Measurements from ENCODE around the gene ZKSCAN1.
"Not testable (repeated sequence)": the region's sequence is repeated elsewhere in the genome, so short reads cannot be mapped to it uniquely, and the experiment has no call there.

The ZKSCAN1 gene

DNA sequence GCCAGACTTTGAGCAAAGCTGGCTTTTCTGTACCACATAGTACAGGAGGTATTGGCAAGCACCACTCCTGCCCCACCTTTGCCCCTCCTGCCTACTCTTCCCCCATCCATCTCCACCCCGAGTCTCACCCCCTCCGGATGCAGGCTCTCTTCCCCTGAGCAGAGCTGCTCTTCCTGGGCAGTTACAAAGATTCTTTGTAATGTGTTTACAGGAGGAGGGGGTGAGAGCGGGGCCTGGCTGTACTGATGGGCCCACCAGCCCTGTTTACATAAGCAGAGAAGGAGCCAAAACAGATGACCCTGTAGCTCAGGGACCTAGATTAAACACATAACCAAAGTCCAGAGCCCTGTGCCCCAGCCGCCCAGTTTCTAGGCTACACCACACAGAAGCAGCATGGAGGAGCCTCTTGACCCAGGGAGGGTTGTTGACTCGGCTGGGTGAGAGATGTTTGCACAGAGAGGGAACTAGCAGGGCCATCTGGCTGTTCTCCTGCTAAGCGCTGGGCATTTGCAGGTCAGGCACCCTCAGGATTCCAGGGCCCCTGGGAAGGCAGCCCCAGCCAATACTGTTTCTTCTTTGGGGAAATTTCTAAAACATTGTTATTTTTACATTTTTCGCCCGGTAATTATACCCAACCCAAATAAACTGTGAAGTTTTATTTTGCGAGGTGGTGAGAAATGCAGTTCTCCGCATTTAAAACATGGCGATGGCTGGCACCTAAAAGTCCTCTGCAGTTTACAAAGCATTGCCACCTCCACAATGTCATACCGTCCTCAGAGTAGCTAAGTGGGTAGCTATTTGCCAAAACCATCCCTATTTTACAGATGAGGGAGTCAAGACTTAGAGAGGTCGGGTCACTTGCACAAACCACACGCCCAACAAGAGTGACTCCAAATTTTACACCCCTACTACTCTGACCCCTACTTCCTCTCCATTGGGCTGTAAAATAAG is 11.4 kb upstream of the ZKSCAN1 start:
- DNase-seq: no peak

DNA sequence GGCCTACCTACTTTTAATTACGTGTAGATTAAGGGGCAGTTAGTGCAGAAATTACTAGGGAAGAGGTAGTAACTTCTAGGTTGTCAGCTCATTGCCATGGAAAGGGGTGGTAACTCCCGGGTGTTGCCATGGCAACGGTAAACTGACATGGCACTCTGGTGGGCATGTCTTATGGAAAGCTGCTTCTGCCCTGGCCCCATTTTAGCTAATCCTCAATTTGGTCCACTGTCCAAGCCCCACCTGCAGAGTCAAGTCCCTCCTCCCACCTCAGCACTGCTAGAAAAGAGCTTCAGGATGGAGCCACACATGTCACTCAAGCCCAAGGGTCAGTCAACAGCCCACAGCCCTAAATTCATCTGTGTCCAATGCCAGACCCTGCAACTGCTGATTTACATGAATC is 7.5 kb upstream of the ZKSCAN1 start:
- DNase-seq: no peak

DNA sequence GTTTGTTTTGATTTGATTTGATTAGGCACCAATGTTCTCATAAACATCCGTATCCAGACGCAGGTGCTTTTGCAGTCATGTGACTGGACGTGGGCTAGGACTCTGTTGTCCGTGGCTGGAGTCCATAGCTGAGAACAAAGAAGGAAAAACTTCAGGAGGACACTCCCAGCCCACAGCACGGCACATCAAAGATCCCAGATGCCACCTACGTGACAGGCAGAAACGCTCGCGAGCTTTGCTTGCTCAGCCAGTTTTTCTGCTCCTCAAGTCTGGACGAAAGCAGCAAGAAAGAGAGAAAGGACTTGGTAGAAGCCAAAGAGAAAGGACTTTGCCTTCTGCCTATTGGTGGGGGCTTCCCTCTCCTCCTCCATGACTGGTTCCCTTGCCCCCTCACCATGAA is 6.9 kb upstream of the ZKSCAN1 start:
- DNase-seq: no peak

DNA sequence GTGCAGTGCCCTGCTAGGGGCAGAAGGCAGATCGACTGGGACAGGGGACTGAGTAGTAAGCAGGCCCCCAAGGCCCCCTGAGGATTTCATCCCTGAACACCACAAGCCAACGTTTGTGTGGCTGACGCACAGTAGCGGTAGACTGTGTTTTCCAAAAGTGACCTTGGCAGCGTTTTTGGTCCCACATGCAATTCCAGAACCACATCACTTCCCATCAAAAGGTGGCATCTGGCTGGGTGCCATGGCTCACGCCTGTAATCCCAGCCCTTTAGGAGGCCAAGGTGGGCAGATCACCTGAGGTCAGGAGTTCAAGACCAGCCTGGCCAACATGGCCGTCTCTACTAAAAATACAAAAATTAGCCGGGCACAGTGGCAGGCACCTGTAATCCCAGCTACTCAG is 5.4 kb upstream of the ZKSCAN1 start:
- not testable (repeated sequence) for DNase-seq

DNA sequence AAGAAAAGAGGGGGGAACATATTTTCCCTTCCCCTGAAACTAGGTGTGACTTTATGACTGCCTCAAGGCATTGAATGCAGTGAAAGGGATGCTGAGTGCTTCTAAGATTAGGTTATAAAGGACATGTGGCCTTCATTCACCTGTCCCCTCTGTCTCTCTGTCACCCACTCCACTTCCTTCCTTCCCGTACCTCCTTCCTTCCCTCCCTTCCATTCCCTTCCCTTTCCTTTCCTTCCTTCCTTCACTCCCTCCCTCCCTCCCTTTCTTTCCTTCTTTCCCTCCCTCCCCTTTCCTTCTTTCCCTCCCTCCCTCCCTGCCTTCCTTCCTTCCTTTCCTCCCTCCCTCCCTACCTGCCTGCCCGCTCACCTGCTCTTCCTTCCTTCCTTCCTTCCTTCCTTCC is 4.5 kb upstream of the ZKSCAN1 start:
- no peak for DNase-seq

DNA sequence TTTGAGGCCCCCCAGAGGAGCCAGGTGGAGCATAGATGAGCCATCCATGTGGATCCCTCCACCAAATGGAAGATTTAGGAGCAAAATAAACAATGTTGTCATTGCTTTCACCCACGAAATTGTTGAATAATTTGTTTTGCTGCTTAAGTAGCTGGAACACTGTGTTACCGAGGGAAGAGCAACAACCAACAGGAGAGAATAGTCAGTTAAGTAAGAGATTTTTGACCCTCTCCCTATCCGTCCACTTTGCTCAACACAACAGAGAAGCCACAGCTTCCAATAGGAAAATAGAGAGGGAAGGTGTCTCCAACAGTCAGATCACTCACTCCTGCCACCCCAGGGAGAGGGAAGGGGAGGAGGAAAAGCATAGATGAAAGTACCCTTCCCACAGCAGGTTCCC is 3.9 kb upstream of the ZKSCAN1 start:
- DNase-seq: no peak

DNA sequence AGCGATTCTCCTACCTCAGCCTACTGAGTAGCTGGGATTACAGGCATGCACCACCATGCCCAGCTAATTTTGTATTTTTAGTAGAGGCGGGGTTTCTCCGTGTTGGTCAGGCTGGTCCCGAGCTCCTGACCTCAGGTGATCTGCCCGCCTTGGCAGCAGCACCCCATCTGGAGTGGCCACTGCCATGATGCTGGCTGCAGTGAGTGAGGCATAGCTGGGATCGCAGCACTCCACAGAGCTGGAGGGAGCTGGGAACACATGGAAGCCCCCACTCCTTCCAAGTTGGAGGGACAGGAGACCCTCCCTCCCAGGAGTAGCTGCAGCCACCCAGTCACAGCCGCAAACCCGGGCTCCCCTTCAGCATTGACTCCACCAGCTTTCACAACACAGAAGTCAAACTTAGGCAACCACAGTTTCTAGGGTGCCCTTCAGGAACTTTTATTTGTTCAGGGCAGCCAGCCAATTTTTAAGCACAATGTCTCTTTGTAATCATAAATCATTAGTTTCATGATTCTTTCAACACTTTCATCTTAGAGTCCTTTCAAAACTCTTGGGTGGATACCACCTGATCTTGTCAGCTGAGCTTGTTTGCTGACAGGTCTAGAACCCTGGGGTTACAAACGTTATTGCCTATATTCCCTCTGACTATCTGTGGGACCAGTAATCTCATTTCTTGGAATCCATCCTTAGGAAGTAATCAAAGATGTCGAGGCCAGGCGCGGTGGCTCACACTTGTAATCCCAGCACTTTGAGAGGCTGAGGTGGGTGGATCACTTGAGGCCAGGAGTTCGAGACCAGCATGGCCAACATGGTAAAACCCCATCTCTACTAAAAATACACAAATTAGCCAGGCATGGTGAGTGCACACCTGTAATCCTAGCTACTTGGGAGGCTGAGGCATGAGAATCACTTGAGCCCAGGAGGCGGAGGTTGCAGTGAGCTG is 2.7 kb upstream of the ZKSCAN1 start:
- DNase-seq: not testable (repeated sequence)

DNA sequence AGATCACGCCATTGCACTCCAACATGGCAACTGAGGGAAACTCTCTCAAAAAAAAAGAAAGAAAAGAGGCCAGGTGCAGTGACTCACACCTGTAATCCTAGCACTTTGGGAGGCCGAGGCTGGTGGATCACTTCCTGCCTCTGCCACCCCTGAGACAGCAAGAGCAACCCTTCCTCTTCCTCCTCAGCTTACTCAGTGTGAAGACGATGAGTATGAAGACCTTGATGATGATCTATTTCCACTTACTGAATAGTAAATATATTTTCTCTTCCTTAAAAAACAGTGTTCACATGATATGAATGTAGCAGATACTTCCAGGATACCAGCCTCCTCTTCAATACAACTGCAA is 2.1 kb upstream of the ZKSCAN1 start:
- DNase-seq: no peak

DNA sequence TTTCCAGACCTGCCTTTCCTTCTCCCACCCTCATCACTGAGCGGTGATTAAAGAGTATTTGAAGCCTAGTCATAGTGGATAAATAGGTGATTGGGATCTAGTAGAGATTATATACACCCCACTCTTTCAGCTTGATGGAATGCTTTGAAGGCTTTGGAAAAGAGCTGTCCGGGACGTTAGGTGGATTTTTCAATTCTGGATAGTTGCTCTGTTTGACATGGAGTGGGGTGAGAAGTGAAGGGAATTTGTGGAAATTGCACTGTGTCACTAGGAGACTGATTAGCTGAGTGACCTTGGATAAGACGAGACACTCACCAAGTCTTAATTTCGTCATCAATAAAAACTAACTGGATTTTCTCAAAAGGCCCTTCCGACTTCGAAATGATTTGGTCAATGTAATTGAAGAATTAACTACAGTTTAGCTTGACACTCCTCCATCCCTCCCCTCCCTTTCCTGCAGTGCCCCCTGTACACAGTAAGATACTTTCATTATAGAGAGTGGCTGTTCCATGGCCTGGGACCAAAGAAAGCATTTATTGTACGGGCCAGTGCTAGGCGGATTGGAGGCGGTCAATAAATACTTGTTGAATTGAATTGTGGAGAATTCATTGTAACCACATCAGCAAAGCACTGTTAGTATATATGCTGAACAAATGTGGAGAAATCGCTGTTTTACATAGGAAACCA is 962 bp downstream of the ZKSCAN1 start:
- DNase-seq: no peak

DNA sequence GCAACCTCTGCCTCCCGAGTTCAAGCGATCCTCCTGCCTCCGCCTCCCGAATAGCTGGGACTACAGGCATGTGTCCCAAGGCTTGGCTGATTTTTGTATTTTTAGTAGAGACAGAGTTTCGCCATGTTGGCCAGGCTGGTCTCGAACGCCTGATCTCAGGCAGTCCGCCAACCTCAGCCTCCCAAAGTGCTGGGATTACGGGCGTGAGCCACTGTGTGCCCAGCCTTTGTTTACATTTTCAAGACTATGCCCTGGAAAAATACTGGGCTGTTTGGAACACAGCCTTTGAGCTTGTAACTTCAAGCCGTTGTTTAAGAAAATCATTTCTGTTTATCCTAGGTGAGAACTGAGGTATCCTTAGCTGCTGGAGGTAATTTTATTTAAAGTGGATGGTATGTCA is 1.9 kb downstream of the ZKSCAN1 start:
- no peak for DNase-seq

DNA sequence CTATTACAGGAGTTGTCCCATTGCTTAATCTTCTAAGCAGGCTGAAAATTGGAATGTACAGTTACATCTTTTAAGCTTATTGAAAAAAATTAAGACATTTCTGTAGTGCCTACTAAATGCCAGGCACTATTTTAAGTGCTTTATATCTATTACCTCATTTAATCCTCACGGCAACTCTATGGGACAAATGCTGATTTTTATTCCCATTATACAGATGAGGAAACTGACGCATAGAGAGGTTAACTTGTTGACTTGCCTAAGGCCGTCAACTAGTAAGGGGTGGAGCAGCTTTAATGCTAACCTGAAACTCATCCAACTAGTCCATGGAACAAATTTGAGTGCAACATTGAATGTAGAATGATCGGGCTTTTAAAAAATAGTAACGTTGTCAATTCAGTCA is 2.5 kb downstream of the ZKSCAN1 start:
- DNase-seq: no peak

DNA sequence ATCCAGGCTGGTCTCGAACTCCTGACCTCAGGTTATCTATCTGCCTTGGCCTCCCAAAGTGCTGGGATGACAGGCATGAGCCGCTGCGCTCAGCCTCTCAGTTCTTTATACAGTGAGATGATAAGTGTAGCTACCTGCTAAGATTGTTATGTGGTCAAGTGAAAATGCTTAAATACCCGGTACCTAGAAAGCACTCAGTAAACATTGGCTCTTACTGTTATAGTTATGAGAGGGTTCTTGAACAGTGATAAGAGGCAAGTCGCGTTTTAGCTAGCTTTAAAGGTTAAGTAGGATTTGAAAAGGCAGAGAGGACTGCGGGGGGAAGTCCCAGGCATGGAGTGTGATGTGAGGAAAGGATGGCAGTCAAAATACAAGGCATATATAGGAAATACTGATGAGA is 4.5 kb downstream of the ZKSCAN1 start:
- peak; percentile 49 for DNase-seq

DNA sequence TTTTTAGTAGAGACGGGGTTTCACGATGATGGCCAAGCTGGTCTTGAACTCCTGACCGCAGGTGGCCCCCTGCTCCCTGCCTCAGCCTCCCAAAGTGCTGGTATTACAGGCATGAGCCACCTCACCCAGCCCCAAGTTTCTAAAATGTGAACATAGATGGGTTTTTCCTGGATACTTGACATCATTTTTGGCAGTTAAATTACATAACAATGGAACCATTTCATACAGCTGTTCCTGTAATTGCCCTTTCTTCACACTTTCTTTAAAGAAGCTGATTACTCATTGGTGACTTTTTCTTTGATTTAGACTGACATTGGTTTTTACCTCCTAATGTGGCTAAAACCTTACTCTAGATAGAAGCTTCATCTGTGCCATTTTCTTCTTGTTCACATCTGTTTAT is 5.9 kb downstream of the ZKSCAN1 start:
- no peak for DNase-seq

DNA sequence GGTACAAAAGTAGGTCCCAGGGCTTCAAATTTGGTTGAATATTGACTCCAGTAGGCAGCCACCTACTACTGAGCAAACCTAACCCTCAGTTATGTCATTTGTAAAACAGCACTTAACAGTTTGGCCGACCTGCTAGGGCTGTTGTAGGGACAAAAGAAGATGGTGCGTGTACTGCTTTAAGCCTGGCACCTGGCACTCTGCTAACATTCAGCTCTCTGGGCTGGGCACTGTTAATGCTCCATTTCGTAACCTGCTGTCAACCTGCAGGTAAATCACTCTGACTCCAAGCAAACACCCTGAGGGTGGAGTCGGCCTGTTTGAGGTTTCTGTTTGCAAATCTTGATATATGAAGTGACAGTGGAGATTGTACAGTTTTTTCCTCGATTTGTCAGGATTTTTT is 7.2 kb downstream of the ZKSCAN1 start:
- no peak for DNase-seq

DNA sequence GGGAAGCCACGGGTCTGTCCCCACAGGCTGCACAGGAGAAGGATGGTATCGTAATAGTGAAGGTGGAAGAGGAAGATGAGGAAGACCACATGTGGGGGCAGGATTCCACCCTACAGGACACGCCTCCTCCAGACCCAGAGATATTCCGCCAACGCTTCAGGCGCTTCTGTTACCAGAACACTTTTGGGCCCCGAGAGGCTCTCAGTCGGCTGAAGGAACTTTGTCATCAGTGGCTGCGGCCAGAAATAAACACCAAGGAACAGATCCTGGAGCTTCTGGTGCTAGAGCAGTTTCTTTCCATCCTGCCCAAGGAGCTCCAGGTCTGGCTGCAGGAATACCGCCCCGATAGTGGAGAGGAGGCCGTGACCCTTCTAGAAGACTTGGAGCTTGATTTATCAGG is 8.1 kb downstream of the ZKSCAN1 start:
- DNase-seq: no peak

DNA sequence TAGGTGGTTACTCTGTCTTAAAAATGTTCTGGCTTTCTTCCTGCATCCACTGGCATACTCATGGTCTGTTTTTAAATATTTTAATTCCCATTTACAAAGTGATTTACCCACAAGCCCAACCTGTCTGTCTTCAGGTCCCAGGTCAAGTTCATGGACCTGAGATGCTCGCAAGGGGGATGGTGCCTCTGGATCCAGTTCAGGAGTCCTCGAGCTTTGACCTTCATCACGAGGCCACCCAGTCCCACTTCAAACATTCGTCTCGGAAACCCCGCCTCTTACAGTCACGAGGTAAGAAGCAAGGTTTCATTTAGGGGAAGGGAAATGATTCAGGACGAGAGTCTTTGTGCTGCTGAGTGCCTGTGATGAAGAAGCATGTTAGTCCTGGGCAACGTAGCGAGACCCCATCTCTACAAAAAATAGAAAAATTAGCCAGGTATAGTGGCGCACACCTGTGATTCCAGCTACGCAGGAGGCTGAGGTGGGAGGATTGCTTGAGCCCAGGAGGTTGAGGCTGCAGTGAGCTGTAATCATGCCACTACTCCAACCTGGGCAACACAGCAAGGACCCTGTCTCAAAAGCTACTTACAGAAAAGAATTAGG is 8.7 kb downstream of the ZKSCAN1 start:
- no peak for DNase-seq

DNA sequence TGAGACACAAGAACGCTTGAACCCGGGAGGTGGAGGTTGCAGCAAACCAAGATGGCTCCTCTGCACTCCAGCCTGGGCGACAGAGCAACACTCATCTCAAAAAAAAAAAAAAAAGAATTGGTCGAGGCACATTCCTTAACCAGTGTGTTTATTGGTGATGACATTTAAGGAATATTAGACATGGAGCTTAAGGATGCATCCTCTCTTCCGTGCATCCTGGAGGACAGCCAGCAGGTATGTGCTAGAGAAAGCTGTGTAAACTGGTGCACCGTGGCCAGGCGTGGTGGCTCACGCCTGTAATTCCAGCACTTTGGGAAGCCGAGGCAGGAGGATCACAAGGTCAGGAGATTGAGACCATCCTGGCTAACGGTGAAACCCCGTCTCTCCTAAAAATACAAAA is 11.8 kb downstream of the ZKSCAN1 start:
- DNase-seq: no peak

DNA sequence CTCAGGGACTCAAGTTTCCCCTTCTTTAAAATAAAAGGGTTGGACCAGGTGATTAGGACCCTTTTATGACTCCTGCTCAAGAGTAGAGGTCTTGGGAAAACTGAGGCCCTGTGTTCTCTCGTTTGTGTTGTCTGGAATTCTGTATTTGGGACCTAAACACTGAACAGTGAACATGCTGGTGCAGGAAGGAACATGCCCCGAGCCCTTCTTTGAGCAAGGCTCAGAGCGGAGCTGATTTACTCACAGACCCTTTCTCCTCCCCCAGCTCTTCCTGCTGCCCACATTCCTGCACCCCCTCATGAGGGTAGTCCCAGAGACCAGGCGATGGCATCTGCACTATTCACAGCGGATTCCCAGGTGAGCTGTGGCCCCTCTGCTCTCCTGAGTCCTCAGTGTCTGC is 14.2 kb downstream of the ZKSCAN1 start:
- DNase-seq: no peak

DNA sequence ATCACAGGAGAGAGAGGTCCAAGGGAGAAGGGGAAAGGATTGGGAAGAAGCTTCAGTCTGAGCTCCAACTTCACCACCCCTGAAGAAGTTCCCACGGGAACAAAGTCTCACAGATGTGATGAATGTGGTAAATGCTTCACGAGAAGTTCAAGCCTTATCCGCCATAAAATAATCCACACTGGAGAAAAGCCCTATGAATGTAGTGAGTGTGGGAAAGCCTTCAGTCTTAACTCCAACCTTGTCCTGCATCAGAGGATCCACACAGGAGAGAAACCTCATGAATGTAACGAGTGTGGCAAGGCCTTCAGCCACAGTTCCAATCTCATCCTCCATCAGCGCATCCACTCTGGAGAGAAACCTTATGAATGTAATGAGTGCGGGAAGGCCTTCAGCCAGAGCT is 18.1 kb downstream of the ZKSCAN1 start:
- DNase-seq: no peak

DNA sequence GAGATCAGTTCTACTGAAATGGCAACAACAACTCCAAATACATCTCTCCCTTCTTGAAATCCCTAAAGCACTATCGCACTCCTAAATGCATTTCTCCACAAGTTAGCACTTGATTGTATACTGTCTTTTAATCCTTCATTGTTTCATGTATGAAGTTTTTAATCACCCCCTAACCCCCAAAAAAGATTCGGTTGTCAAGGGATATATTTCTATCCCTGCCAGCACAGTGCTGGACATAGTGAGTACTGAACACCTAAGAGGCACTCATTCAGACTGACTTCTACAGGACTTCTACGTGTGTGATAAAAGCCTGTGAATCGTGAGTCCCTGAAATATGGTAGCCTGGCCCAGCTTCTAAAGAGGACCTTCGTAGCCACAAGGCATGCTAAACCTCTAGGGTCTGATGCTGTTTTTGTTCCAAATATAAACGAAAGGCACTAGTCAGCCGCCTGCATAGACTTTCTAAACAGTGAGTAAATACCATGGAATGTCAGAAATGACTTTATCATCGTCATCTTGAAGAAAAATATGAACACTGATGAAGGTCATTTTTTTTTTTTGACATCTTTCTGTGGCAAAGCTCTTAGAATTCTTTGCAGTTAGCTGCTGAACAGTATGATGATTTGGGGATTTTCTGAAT is 19.6 kb downstream of the ZKSCAN1 start:
- no peak for DNase-seq

DNA sequence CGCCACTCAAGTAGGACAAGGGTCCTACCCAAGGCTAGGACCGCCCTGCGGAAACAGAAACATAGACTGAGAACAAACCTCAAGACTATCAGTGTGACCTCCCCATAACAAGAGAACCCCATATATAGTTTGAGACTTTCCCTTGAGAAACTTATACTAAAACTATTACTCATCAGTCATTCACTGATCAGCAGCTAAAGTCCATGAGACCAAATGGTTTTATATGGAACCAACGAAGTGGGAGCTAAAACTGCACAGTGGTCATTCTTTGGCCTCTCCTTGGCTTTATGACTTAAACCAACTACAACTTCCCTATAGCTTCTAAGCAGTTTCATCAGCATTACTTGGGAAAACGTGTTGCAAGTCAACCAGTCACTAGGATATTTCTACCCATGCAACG is 20.5 kb downstream of the ZKSCAN1 start:
- DNase-seq: no peak

DNA sequence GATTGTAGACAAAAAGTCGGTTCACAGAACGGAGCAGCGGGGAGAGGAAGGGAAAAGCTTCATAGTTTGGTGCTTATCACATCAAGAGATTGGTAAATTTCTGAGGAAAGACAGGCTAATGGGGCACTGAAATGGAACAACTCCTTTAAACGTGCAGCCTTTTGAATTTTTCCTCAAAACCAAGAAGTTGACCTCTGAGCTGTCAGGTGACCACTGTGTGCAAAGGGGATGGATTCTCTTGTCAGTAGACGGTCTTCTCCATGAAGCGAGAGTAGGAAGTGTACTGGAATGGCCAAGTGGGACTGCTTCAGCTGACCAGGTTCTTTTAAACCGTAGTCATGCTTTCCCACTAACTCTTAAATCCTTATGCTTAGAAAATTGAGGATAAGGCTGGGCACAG is 22.9 kb downstream of the ZKSCAN1 start:
- no peak for DNase-seq

DNA sequence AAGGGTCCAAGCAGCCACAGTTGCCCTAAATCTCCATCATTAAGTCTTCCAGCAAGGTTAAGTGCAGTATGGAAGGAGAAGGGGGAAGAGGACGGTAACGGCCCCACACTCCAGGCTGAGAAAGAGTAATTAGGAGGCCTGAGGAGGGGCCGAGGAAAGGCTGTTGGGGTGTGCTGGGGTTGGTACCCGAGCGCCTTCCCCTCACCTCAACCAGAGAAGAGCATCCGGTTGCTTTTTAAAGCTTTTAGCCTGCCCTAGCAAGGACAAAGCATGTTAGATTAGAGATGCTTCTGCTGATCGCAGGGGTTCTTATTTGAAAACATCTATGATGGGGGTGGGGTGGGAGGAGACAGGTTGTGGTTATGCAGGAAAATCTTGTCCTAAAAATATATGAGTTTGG is 25.2 kb downstream of the ZKSCAN1 start:
- no peak for DNase-seq

All from NCI-H2227 treated with DMSO at 0.1 percent for 48 hours (cell line).